HepG2 (cell line): ENCODE data around the gene PRKCE. TPM values are rescaled to one million over a fixed set of nuclear protein-coding genes. Genes with fewer than 3 reads are reported as not detected.

Experiments used
- ATAC-seq: fragments of 200-7000 bp; cut with Tn5 transposase; 3 replicates; pipeline ENCODE4 v1.9.1; 2020; ENCODE audit warnings: mild to moderate bottlenecking, moderate library complexity
- BruUV-seq: library from RNA; stranded (reverse); fragments of 400-500 nt; replicated peaks from 2 replicates; lab custom pipeline; 2021; lab: Mats Ljungman, UMichigan
- CTCF ChIA-PET: fragments of 300-600 bp; formaldehyde crosslinking; extraction: SDS; loops from one replicate; lab custom pipeline; 2021; ENCODE audit warnings: low total read pairs, inconsistent platforms, low intra/inter-chr PET ratio; lab: Yijun Ruan, JAX
- POLR2A ChIA-PET: fragments of 350-600 bp; sonication (Branson Sonifier 250); formaldehyde crosslinking; loops from one replicate; lab custom pipeline; 2020; ENCODE audit warnings: antibody characterized with exemption, inconsistent platforms; lab: Yijun Ruan, JAX
- DNase-seq: peaks from one replicate; pipeline ENCODE4 v3.0.0-alpha.2; 2015; ENCODE audit warnings: low spot score
- FAIRE-seq: peaks from 3 replicates; lab custom pipeline; 2011; peaks lifted over from hg19 to GRCh38; lab: Jason Lieb, UNC
- H2AFZ ChIP-seq: one replicate; pipeline ENCODE4 v1.6.1; 2011; ENCODE audit warnings: low read length, inconsistent platforms
- H3K27ac ChIP-seq: fragments of 300-600 bp; 3 replicates; pipeline ENCODE4 v1.8.0; 2011; ENCODE audit warnings: mixed run types, mild to moderate bottlenecking, mixed read lengths, low read length, inconsistent platforms; ENCODE audit not compliant: insufficient read depth; ENCODE audit errors: extremely low read length
- H3K27me3 ChIP-seq, 2 experiments: fragments of 200-600 bp in 1 of 2; 2 replicates in 1 of 2; 3 replicates in 1 of 2; pipeline versions ENCODE4 v1.6.0 to v1.8.0; 2011; ENCODE audit warnings: low read length in 2 of 2, mild to moderate bottlenecking in 2 of 2, moderate library complexity in 2 of 2, inconsistent platforms in 1 of 2; ENCODE audit not compliant: insufficient read depth in 2 of 2, control insufficient read depth in 1 of 2
- H3K36me3 ChIP-seq, 2 experiments: fragments of 200-600 bp in 1 of 2; replicated peaks in 1 of 2; 2 replicates in 1 of 2; 3 replicates in 1 of 2; pipeline versions ENCODE4 v1.5.1 to v1.8.0; 2011; ENCODE audit warnings: low read length in 2 of 2, inconsistent platforms in 1 of 2; ENCODE audit not compliant: insufficient read depth in 2 of 2, control insufficient read depth in 1 of 2
- H3K4me1 ChIP-seq: 2 replicates; pipeline ENCODE4 v1.5.1; 2012; ENCODE audit warnings: low read length, inconsistent platforms; ENCODE audit not compliant: insufficient read depth
- H3K4me2 ChIP-seq: 2 replicates; pipeline ENCODE4 v1.6.0; 2011; ENCODE audit warnings: low read depth, low read length, inconsistent platforms
- H3K4me3 ChIP-seq, 3 experiments: fragments of 200-600 bp in 1 of 3; sonication (generic), shearing (Covaris generic) in 1 of 3; replicated peaks in 1 of 3; 2 replicates each; pipeline ENCODE4 v1.5.1; 2011 to 2016; ENCODE audit warnings: low read length in 3 of 3, inconsistent platforms in 2 of 3, low read depth in 2 of 3, mild to moderate bottlenecking in 2 of 3, control low read depth in 1 of 3, mixed read lengths in 1 of 3; ENCODE audit not compliant: insufficient read depth in 1 of 3
- H3K79me2 ChIP-seq: one replicate; pipeline ENCODE4 v1.6.1; 2011; ENCODE audit warnings: low read length, inconsistent platforms; ENCODE audit not compliant: insufficient read depth
- H3K9ac ChIP-seq: 2 replicates; pipeline ENCODE4 v1.6.0; 2011; ENCODE audit warnings: mild to moderate bottlenecking, low read depth, low read length, inconsistent platforms; ENCODE audit not compliant: insufficient read depth
- H3K9me3 ChIP-seq: 2 replicates; pipeline ENCODE4 v1.5.1; 2012; ENCODE audit warnings: mild to moderate bottlenecking, low read length
- H4K20me1 ChIP-seq: 2 replicates; pipeline ENCODE4 v1.6.0; 2011; ENCODE audit warnings: inconsistent platforms, mild to moderate bottlenecking, low read length, moderate library complexity; ENCODE audit not compliant: insufficient read depth
- MLLT10 ChIP-seq: sonication (generic); formaldehyde crosslinking; IDR thresholded peaks from 2 replicates; pipeline ENCODE4 v1.4.0; 2020; ENCODE audit warnings: missing genetic modification reagents
- PHF21A ChIP-seq: sonication (generic); formaldehyde crosslinking; IDR thresholded peaks from 2 replicates; pipeline ENCODE4 v1.5.0; 2020; ENCODE audit warnings: mild to moderate bottlenecking, missing genetic modification reagents
- POLR2AphosphoS2 ChIP-seq: IDR thresholded peaks from 2 replicates; pipeline ENCODE4 v1.6.1; 2011; ENCODE audit warnings: low read depth, low read length, improper control_type of control experiment
- RAD51 ChIP-seq: fragments of 450-650 bp; IDR thresholded peaks from 2 replicates; pipeline ENCODE4 v1.6.1; 2016; ENCODE audit warnings: borderline replicate concordance
- RARG ChIP-seq: sonication (generic); formaldehyde crosslinking; IDR thresholded peaks from 2 replicates; pipeline ENCODE4 v1.4.0; 2020; ENCODE audit warnings: low read depth, mild to moderate bottlenecking, missing genetic modification reagents
- ZBTB10 ChIP-seq: sonication (generic); formaldehyde crosslinking; IDR thresholded peaks from 2 replicates; pipeline ENCODE4 v1.4.0; 2020; ENCODE audit warnings: missing genetic modification reagents, borderline replicate concordance
- ZFYVE20 ChIP-seq: sonication (generic); formaldehyde crosslinking; IDR thresholded peaks from 2 replicates; pipeline ENCODE4 v1.8.0; 2023; ENCODE audit warnings: low read depth, mild to moderate bottlenecking, moderate library complexity, missing genetic modification reagents, borderline replicate concordance
- ZNF234 ChIP-seq: sonication (generic); formaldehyde crosslinking; conservative IDR thresholded peaks from 2 replicates; pipeline ENCODE4 v1.5.1; 2020; ENCODE audit warnings: mild to moderate bottlenecking, missing genetic modification reagents
- ZNF333 ChIP-seq: sonication (generic); formaldehyde crosslinking; IDR thresholded peaks from 2 replicates; pipeline ENCODE4 v1.4.0; 2020; ENCODE audit warnings: mild to moderate bottlenecking, missing genetic modification reagents, borderline replicate concordance
- ZNF34 ChIP-seq: sonication (generic); formaldehyde crosslinking; IDR thresholded peaks from 2 replicates; pipeline ENCODE4 v1.4.0; 2020; ENCODE audit warnings: mild to moderate bottlenecking, missing genetic modification reagents, borderline replicate concordance
- ZNF710 ChIP-seq: sonication (generic); formaldehyde crosslinking; IDR thresholded peaks from 2 replicates; pipeline ENCODE4 v1.5.0; 2020; ENCODE audit warnings: mild to moderate bottlenecking, missing genetic modification reagents, borderline replicate concordance
- WGBS: methylation state at CpG from one replicate; pipeline ENCODE4 v1.1.6; 2017; ENCODE audit warnings: low lambda C conversion rate; 5-methylcytosine and 5-hydroxymethylcytosine counted together
- in situ Hi-C: cut with HindIII; loops from 2 replicates; pipeline ENCODE4 v1.10.0; 2017; ENCODE audit warnings: low pct_unique_long_range_greater_than_20kb; ENCODE audit not compliant: extremely low pct_ligation_motif_present
- intact Hi-C: fragments of 100-400 bp; cut with micrococcal nuclease; formaldehyde crosslinking; loops from one replicate; pipeline ENCODE4 v1.10.0; 2022; ENCODE audit not compliant: unreplicated experiment
- polyA plus RNA-seq, 8 experiments: library from polyadenylated mRNA; depleted of rRNA in 3 of 8; stranded (reverse) in 7 of 8; unstranded in 1 of 8; fragments of >200 nt; fragmentation: Illumina TruSeq in 4 of 8; extraction: Trizol in 4 of 8; gene quantifications; 2 replicates each; pipeline versions ENCODE4 v1.2.1 to v1.2.3, GENCODE V29; 2011 to 2016; ENCODE audit warnings: low read depth in 4 of 8, missing spikeins in 1 of 8, mixed read lengths in 1 of 8; ENCODE audit not compliant: insufficient read depth in 1 of 8
- total RNA-seq, 5 experiments: library from RNA; depleted of rRNA; stranded (reverse); fragments of >200 nt; fragmentation: Illumina TruSeq; extraction: Trizol; gene quantifications; 2 replicates each; pipeline ENCODE4 v1.2.3, GENCODE V29; 2016; ENCODE audit warnings: low read depth in 1 of 5
- TF ChIP-seq, protein P1 (sequence below): sonication (generic); formaldehyde crosslinking; IDR thresholded peaks from 2 replicates; pipeline ENCODE4 v1.5.0; 2020; ENCODE audit warnings: mild to moderate bottlenecking, missing genetic modification reagents

PRKCE gene
- total and polyA plus RNA-seq, 2 of the 13 experiments (the other 11 are each of a cell fraction or from before 2014, with no cell fraction given), result 1.0 to 3.9 TPM

DNA sequence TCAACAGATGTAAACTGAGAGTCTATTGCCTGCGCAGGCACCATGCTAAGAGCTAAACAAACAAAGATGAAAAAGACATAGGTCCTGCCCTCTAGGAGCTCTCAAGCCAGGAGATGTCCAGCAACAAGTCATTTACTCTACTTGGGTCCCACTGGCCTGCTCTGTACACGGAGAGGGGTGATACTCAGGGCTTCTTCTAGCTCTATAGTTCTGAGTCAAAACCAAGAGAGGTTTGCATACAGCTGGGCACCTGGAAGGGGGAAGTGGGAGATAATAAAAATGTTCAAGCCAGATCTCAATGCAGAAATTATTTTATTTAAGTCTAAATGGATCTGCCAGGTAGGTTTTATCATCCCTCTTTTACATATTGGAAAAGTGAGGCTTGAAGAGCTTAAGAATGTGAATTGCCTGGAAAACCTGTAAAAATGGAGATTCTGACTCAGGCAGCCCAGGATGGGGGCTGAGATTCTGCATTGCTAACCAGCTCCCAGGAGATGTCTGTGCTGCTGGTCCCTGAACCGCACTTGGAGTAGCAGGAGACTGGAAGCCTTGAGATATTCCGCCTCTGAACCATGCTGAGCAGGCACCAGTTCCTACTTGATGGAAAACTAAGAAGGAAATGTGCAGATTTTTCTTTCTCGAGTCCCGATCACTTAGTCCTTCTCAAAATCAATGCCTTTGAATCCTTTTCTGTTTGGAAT is 201.1 kb downstream of the PRKCE start:
- no TSS peak for BruUV-seq
- H3K27me3 ChIP-seq, result no peaks in the 10 kb centered on the region
- no peak for TF ChIP-seq ZNF234 (CRISPR knock-in tag)
- POLR2A ChIA-PET, result no interaction called here
- no peak overlapping the region for H3K4me2 ChIP-seq
- H3K9me3 ChIP-seq, result no peaks in the 10 kb centered on the region
- H4K20me1 ChIP-seq, result no peaks in the 10 kb centered on the region
- CTCF ChIA-PET, result no interaction called here
- no peak overlapping the region for H2AFZ ChIP-seq
- DNase-seq (no peak), FAIRE-seq (no peak), ATAC-seq (no peak)
- intact Hi-C loops (no loop called here), in situ Hi-C loops (no loop called here)
- H3K27ac ChIP-seq, result no peak overlapping the region
- no peak overlapping the region for H3K4me3 ChIP-seq
- WGBS, result 71% methylated on average over 6 of the region's 6 CpGs
- no peaks in the 10 kb centered on the region for H3K79me2 ChIP-seq
- no peaks in the 10 kb centered on the region for H3K36me3 ChIP-seq
- H3K4me1 ChIP-seq, result no peaks in the 10 kb centered on the region
- H3K9ac ChIP-seq, result no peak overlapping the region

DNA sequence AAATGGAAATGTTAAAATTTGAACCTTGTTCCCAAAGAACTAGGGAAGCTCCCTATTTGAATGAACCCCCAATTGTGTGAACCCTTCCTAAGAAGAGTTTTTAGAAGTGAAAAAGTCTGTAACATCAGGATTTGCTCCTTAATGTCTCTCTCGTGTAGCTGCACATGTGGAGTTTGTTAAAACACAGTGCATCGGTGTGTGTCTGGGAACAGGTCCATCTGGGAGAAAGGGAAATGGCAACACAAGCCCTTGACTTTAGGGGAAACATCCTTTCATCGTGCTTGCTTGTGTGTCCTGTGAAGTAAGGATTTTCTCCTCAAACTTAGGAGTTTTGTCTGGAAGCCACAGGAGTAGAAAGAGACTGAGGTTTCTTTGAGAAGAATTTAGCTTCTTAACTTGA is 203.9 kb downstream of the PRKCE start:
- CTCF ChIA-PET, result no interaction called here
- H3K4me1 ChIP-seq, result 0 out of 2 replicates have a peak, but pooled peaks cover 1% of the 10 kb centered on the region
- H3K36me3 ChIP-seq, result no peaks in the 10 kb centered on the region
- no peak for DNase-seq
- intact Hi-C loops (no loop called here), in situ Hi-C loops (no loop called here)
- no TSS peak for BruUV-seq
- no peak overlapping the region for H2AFZ ChIP-seq
- no peak overlapping the region for H3K4me2 ChIP-seq
- H3K9me3 ChIP-seq, result no peaks in the 10 kb centered on the region
- H3K79me2 ChIP-seq, result no peaks in the 10 kb centered on the region
- no peak overlapping the region for H3K9ac ChIP-seq
- ATAC-seq, result no peak
- H4K20me1 ChIP-seq, result no peaks in the 10 kb centered on the region
- POLR2A ChIA-PET, result no interaction called here
- no peak for FAIRE-seq
- no peak overlapping the region for H3K27ac ChIP-seq
- H3K4me3 ChIP-seq, result no peak overlapping the region
- 37% methylated on average over 3 of the region's 3 CpGs for WGBS
- H3K27me3 ChIP-seq, result no peaks in the 10 kb centered on the region
- TF ChIP-seq ZBTB10 (CRISPR knock-in tag), result no peak
- TF ChIP-seq, protein P1, sequence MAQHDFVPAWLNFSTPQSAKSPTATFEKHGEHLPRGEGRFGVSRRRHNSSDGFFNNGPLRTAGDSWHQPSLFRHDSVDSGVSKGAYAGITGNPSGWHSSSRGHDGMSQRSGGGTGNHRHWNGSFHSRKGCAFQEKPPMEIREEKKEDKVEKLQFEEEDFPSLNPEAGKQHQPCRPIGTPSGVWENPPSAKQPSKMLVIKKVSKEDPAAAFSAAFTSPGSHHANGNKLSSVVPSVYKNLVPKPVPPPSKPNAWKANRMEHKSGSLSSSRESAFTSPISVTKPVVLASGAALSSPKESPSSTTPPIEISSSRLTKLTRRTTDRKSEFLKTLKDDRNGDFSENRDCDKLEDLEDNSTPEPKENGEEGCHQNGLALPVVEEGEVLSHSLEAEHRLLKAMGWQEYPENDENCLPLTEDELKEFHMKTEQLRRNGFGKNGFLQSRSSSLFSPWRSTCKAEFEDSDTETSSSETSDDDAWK, result no peak
- no peak for TF ChIP-seq ZNF710 (CRISPR knock-in tag)
- TF ChIP-seq ZFYVE20 (CRISPR knock-in tag), result no peak
- no peak for TF ChIP-seq RARG (CRISPR knock-in tag)
- TF ChIP-seq ZNF333 (CRISPR knock-in tag), result no peak
- TF ChIP-seq ZNF34, result no peak
- TF ChIP-seq RAD51, result no peak
- TF ChIP-seq MLLT10, result no peak
- no peak for TF ChIP-seq PHF21A
- TF ChIP-seq POLR2AphosphoS2, result no peak
